ENCODE measurements around the gene APBA2.

Gene APBA2

GRCh38 chr15:29086001-29086400 lies 200.2 kb downstream of the APBA2 start:
- H3K4me3 ChIP-seq (ENCODE audit: low read depth, low read length) = no peak overlapping the region
- no peak for DNase-seq (ENCODE audit: low read depth)
- TF ChIP-seq MYC (IDR thresholded peaks at IDR 0.05; ENCODE audit: low read depth, low read length) (no peak), CTCF (IDR thresholded peaks at IDR 0.05; ENCODE audit: low read depth, low read length) (no peak), POLR2A (IDR thresholded peaks at IDR 0.05; ENCODE audit: extremely low read depth, insufficient read length) (no peak), MAX (IDR thresholded peaks at IDR 0.05; ENCODE audit: low read depth, low read length) (no peak)

GRCh38 chr15:29086891-29087290 lies 201.1 kb downstream of the APBA2 start:
- DNase-seq (ENCODE audit: low read depth) = no peak
- no peak overlapping the region for H3K4me3 ChIP-seq (ENCODE audit: low read depth, low read length)
- no peak for TF ChIP-seq POLR2A (IDR thresholded peaks at IDR 0.05; ENCODE audit: extremely low read depth, insufficient read length)
- TF ChIP-seq MYC (IDR thresholded peaks at IDR 0.05; ENCODE audit: low read depth, low read length) = no peak
- no peak for TF ChIP-seq MAX (IDR thresholded peaks at IDR 0.05; ENCODE audit: low read depth, low read length)
- no peak for TF ChIP-seq CTCF (IDR thresholded peaks at IDR 0.05; ENCODE audit: low read depth, low read length)

GRCh38 chr15:29087521-29088285 lies 201.9 kb downstream of the APBA2 start:
- H3K4me3 ChIP-seq (ENCODE audit: low read depth, low read length) = no peak overlapping the region
- no peak for TF ChIP-seq MYC (IDR thresholded peaks at IDR 0.05; ENCODE audit: low read depth, low read length)
- no peak for TF ChIP-seq POLR2A (IDR thresholded peaks at IDR 0.05; ENCODE audit: extremely low read depth, insufficient read length)
- no peak for TF ChIP-seq MAX (IDR thresholded peaks at IDR 0.05; ENCODE audit: low read depth, low read length)
- no peak for TF ChIP-seq CTCF (IDR thresholded peaks at IDR 0.05; ENCODE audit: low read depth, low read length)
- no peak for DNase-seq (ENCODE audit: low read depth)

- TF ChIP-seq MYC (IDR thresholded peaks at IDR 0.05; ENCODE audit: low read depth, low read length) (no peak), POLR2A (IDR thresholded peaks at IDR 0.05; ENCODE audit: extremely low read depth, insufficient read length) (no peak), CTCF (IDR thresholded peaks at IDR 0.05; ENCODE audit: low read depth, low read length) (no peak), MAX (IDR thresholded peaks at IDR 0.05; ENCODE audit: low read depth, low read length) (no peak)
- DNase-seq (ENCODE audit: low read depth) = no peak
- H3K4me3 ChIP-seq (ENCODE audit: low read depth, low read length) = no peak overlapping the region
These were observed 202.9 kb downstream of the APBA2 start for GRCh38 chr15:29088666-29089065.

- TF ChIP-seq CTCF (IDR thresholded peaks at IDR 0.05; ENCODE audit: low read depth, low read length) (peak; percentile 7), MAX (IDR thresholded peaks at IDR 0.05; ENCODE audit: low read depth, low read length) (no peak)
- H3K4me3 ChIP-seq (ENCODE audit: low read depth, low read length) = no peak overlapping the region
- peak; percentile 36 for DNase-seq (ENCODE audit: low read depth)
These were observed 204.2 kb downstream of the APBA2 start for GRCh38 chr15:29089731-29090616.

Data from NB4 (cell line).